Panc1 (cell line): ENCODE data around the gene SYNCRIP. TPM values are rescaled to one million over a fixed set of nuclear protein-coding genes. Genes with fewer than 3 reads are reported as not detected.

ENCODE experiments used
- ATAC-seq: fragments of 200-7000 bp; cut with Tn5 transposase; 2 replicates; pipeline ENCODE4 v1.9.1; 2020; ENCODE audit warnings: mild to moderate bottlenecking, moderate library complexity
- BruUV-seq: library from RNA; stranded (reverse); fragments of 400-500 nt; replicated peaks from 2 replicates; lab custom pipeline; 2021; lab: Mats Ljungman, UMichigan
- CTCF ChIA-PET: fragments of 300-600 bp; sonication (Branson Sonifier 250); formaldehyde crosslinking; loops from one replicate; lab custom pipeline; 2022; ENCODE audit warnings: antibody characterized with exemption; lab: Charles Lee
- POLR2A ChIA-PET: fragments of 300-600 bp; sonication (Branson Sonifier 250); formaldehyde crosslinking; loops from one replicate; lab custom pipeline; 2022; ENCODE audit warnings: antibody characterized with exemption; lab: Charles Lee
- DNase-seq: peaks from one replicate; pipeline ENCODE4 v3.0.0-alpha.2; 2010; ENCODE audit warnings: low read depth, low spot score
- H3K27ac ChIP-seq: 2 replicates; pipeline ENCODE4 v1.5.1; 2011; ENCODE audit warnings: mild to moderate bottlenecking, low read length, inconsistent platforms
- H3K27me3 ChIP-seq: fragments of 200-500 bp; sonication (Bioruptor generic); 2 replicates; pipeline ENCODE4 v1.6.0; 2014; ENCODE audit warnings: low read length, inconsistent platforms; ENCODE audit not compliant: control insufficient read depth, insufficient read depth
- H3K36me3 ChIP-seq: fragments of 200-500 bp; sonication (Bioruptor generic); 2 replicates; pipeline ENCODE4 v1.5.1; 2014; ENCODE audit warnings: inconsistent platforms, mild to moderate bottlenecking, low read length, moderate library complexity; ENCODE audit not compliant: control insufficient read depth, insufficient read depth
- H3K4me1 ChIP-seq: 2 replicates; pipeline ENCODE4 v1.5.1; 2011; ENCODE audit warnings: inconsistent platforms, mild to moderate bottlenecking, low read length, moderate library complexity; ENCODE audit not compliant: control insufficient read depth, insufficient read depth
- H3K4me3 ChIP-seq, 2 experiments: 2 replicates each; pipeline ENCODE4 v1.5.1; 2011 to 2012; ENCODE audit warnings: low read depth in 2 of 2, low read length in 2 of 2, mild to moderate bottlenecking in 2 of 2, inconsistent platforms in 1 of 2, moderate library complexity in 1 of 2
- H3K9me3 ChIP-seq: fragments of 200-500 bp; sonication (Bioruptor generic); 2 replicates; pipeline ENCODE4 v1.5.1; 2014; ENCODE audit warnings: low read depth, mild to moderate bottlenecking, inconsistent platforms, low read length, moderate library complexity; ENCODE audit not compliant: control insufficient read depth, insufficient read depth
- CTCF ChIP-seq: fragments of 450-650 bp; IDR thresholded peaks from 2 replicates; pipeline ENCODE4 v1.5.1; 2017; ENCODE audit warnings: mild to moderate bottlenecking
- POLR2AphosphoS5 ChIP-seq: IDR thresholded peaks from 2 replicates; pipeline ENCODE4 v1.6.1; 2012; ENCODE audit warnings: mild to moderate bottlenecking, low read depth, low read length, moderate library complexity
- SIN3A ChIP-seq: IDR thresholded peaks from 2 replicates; pipeline ENCODE4 v1.6.1; 2012; ENCODE audit warnings: low read depth, mild to moderate bottlenecking, low read length, moderate library complexity, borderline replicate concordance; ENCODE audit not compliant: insufficient read depth
- TCF7L2 ChIP-seq: IDR thresholded peaks from 2 replicates; pipeline ENCODE4 v1.6.1; 2011; ENCODE audit warnings: mild to moderate bottlenecking, low read depth, low read length, inconsistent platforms
- in situ Hi-C: cut with HindIII; loops from 2 replicates; pipeline ENCODE4 v1.10.0; 2016; ENCODE audit warnings: low sequenced_read_pairs, low pct_unique_long_range_greater_than_20kb
- intact Hi-C: fragments of 100-400 bp; cut with micrococcal nuclease; formaldehyde crosslinking; loops from one replicate; pipeline ENCODE4 v1.10.0; 2022; ENCODE audit not compliant: unreplicated experiment
- total RNA-seq: library from RNA; stranded (reverse); gene quantifications from one replicate; pipeline ENCODE4 v1.2.1, GENCODE V29; 2021; ENCODE audit not compliant: unreplicated experiment
- TF ChIP-seq, protein P1 (sequence below), 2 experiments: IDR thresholded peaks; 2 replicates each; pipeline ENCODE4 v1.6.1; 2011 to 2012; ENCODE audit warnings: low read depth in 2 of 2, control low read depth in 1 of 2, low read length in 1 of 2, mild to moderate bottlenecking in 1 of 2, moderate library complexity in 1 of 2; ENCODE audit not compliant: insufficient read depth in 1 of 2

SYNCRIP gene
- total RNA-seq, 1 experiment from 2014 or later = 141 TPM

DNA sequence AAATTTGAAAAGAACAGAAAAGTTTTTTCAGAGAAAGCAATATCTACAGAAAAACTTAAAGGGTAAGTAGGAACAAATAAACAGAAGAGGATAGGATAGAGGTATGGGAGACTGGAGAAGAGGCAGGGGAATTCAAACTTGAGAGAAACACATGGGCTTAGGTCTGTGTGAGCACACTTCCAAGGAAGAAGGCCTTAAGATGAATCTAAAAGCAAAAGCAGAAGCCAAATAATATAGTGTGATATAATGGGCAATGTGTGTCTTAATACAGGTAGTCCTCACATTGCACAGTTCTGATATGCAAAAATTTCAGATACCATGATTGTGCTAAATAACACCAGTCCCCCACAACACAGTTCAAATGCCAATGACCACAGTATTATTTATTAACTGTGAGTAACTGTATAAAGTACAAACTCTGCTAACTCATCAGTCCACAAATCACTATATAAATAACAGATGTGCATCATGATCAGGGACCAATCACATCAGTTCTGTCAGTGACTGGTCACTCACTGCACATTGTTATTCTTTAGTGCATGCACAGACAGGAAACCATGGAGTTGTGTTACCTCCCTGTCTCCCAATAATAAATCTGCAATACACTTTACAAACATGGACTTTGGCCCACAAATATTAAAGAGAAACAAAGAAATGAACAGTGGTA lies 67.6 kb downstream of the SYNCRIP start:
- TF ChIP-seq, protein P1, sequence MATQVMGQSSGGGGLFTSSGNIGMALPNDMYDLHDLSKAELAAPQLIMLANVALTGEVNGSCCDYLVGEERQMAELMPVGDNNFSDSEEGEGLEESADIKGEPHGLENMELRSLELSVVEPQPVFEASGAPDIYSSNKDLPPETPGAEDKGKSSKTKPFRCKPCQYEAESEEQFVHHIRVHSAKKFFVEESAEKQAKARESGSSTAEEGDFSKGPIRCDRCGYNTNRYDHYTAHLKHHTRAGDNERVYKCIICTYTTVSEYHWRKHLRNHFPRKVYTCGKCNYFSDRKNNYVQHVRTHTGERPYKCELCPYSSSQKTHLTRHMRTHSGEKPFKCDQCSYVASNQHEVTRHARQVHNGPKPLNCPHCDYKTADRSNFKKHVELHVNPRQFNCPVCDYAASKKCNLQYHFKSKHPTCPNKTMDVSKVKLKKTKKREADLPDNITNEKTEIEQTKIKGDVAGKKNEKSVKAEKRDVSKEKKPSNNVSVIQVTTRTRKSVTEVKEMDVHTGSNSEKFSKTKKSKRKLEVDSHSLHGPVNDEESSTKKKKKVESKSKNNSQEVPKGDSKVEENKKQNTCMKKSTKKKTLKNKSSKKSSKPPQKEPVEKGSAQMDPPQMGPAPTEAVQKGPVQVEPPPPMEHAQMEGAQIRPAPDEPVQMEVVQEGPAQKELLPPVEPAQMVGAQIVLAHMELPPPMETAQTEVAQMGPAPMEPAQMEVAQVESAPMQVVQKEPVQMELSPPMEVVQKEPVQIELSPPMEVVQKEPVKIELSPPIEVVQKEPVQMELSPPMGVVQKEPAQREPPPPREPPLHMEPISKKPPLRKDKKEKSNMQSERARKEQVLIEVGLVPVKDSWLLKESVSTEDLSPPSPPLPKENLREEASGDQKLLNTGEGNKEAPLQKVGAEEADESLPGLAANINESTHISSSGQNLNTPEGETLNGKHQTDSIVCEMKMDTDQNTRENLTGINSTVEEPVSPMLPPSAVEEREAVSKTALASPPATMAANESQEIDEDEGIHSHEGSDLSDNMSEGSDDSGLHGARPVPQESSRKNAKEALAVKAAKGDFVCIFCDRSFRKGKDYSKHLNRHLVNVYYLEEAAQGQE (IDR thresholded peaks at IDR 0.05; ENCODE audit: insufficient read depth in 1 of 2, low read depth in 2 of 2, low read length in 1 of 2) = no peak
- TF ChIP-seq TCF7L2 (no peak), SIN3A (no peak), POLR2AphosphoS5 (no peak)
- H3K9me3 ChIP-seq = no peaks in the 10 kb centered on the region
- no peak overlapping the region for H3K27ac ChIP-seq
- POLR2A ChIA-PET = interaction anchor here (0.7 kb wide), 1 partner anchor 98 kb away, joined by 4 read pairs; no protein-coding TSS in a partner anchor
- BruUV-seq = no TSS peak
- ATAC-seq (no peak), DNase-seq (no peak)
- no peaks in the 10 kb centered on the region for H3K27me3 ChIP-seq
- CTCF ChIA-PET = no interaction called here
- peaks cover 2% of the 10 kb centered on the region; the same call in 1 of the 2 replicates for H3K36me3 ChIP-seq
- intact Hi-C loops = no loop called here
- H3K4me3 ChIP-seq = no peak overlapping the region
- H3K4me1 ChIP-seq = peaks cover 18% of the 10 kb centered on the region
- in situ Hi-C loops = no loop called here

- in situ Hi-C loops = no loop called here
- no TSS peak for BruUV-seq
- Histone ChIP-seq H3K4me1 (no peaks in the 10 kb centered on the region), H3K9me3 (no peaks in the 10 kb centered on the region), H3K4me3 (no peak overlapping the region), H3K27ac (no peak overlapping the region), H3K36me3 (peaks cover 4% of the 10 kb centered on the region; the same call in 1 of the 2 replicates), H3K27me3 (no peaks in the 10 kb centered on the region)
- ChIA-PET POLR2A (interaction anchor here (0.7 kb wide), 1 partner anchor 60 kb away, joined by 4 read pairs; no protein-coding TSS in a partner anchor), CTCF (no interaction called here)
- ATAC-seq (no peak), DNase-seq (no peak)
- TF ChIP-seq POLR2AphosphoS5 (no peak), SIN3A (no peak), CTCF (no peak), TCF7L2 (no peak)
- TF ChIP-seq, protein P1 (IDR thresholded peaks at IDR 0.05; ENCODE audit: insufficient read depth in 1 of 2, low read depth in 2 of 2, low read length in 1 of 2) = no peak
- intact Hi-C loops = no loop called here
These were observed 73.4 kb downstream of the SYNCRIP start for GRCh38 chr6:85569323-85569722.
